Measurements from ENCODE around the gene DHFR. TPM values are rescaled to one million over a fixed set of nuclear protein-coding genes. Genes with fewer than 3 reads are reported as not detected.

DHFR gene
- polyA plus RNA-seq, 1 of the 3 experiments (the other 2 are of a cell fraction), result 16.6 TPM

DNA sequence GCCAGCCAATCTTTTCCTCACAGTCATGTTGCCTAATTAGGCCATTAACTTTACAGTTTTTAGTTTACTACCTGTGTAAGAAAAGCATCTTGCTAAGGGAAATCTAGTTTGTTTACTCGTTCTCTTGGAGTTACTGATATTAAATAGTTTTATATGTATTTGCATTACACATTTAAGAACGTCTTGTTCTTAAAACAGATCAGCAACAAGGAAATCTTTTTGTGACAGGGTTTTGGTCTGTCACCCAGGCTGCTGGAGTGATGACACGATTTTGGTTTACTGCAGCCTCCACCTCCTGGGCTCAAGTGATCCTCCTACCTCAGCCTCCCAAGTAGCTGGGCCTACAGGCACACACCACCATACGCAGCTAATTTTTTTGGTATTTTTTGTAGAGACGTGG lies 29.6 kb downstream of the DHFR start:
- Histone ChIP-seq H2AFZ (ENCODE audit: low read depth) (no peak overlapping the region), H3K27me3 (ENCODE audit: insufficient read depth) (no peaks in the 10 kb centered on the region), H3K79me2 (ENCODE audit: insufficient read depth) (no peaks in the 10 kb centered on the region), H3K4me1 (ENCODE audit: control insufficient read depth in 1 of 2, insufficient read depth in 2 of 2, low read depth in 1 of 2, low read length in 1 of 2) (no peaks in the 10 kb centered on the region; a peak in 1 of 4 replicates), H3K36me3 (replicated peaks in 1 of 2; ENCODE audit: control insufficient read depth in 1 of 2, insufficient read depth in 2 of 2, low read length in 1 of 2) (no peaks in the 10 kb centered on the region), H4K20me1 (ENCODE audit: insufficient read depth) (no peaks in the 10 kb centered on the region), H3K9me3 (no peaks in the 10 kb centered on the region), H3K4me2 (no peak overlapping the region), H3K9me2 (no peaks in the 10 kb centered on the region), H3K27ac (ENCODE audit: low read depth in 2 of 2, low read length in 1 of 2) (no peak overlapping the region), H3K4me3 (ENCODE audit: low read depth in 2 of 2, low read length in 1 of 2) (no peak overlapping the region), H3F3A (replicated peaks; ENCODE audit: insufficient read depth) (no peaks in the 10 kb centered on the region), H3K9ac (no peak overlapping the region)
- 98% methylated on average over 5 of the region's 5 CpGs for WGBS (ENCODE audit: low lambda C conversion rate)
- TF ChIP-seq CHD2 (IDR thresholded peaks at IDR 0.05; ENCODE audit: low read length, partially characterized antibody), result no peak
- no peak for TF ChIP-seq FOXJ3 (CRISPR knock-in tag; IDR thresholded peaks at IDR 0.05)
- no peak for TF ChIP-seq SIN3A (IDR thresholded peaks at IDR 0.05; ENCODE audit: borderline replicate concordance, low read depth, low read length)
- TF ChIP-seq, protein P1, sequence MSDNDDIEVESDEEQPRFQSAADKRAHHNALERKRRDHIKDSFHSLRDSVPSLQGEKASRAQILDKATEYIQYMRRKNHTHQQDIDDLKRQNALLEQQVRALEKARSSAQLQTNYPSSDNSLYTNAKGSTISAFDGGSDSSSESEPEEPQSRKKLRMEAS (IDR thresholded peaks at IDR 0.05; ENCODE audit: low read depth), result no peak
- TF ChIP-seq REST (IDR thresholded peaks at IDR 0.05; ENCODE audit: low read depth, low read length), result no peak
- no peak for TF ChIP-seq RXRA (IDR thresholded peaks at IDR 0.05; ENCODE audit: borderline replicate concordance, low read depth)
- TF ChIP-seq USF1 (IDR thresholded peaks at IDR 0.05; ENCODE audit: borderline replicate concordance, low read depth), result no peak
- TF ChIP-seq GATA2 (CRISPR knock-in tag; IDR thresholded peaks at IDR 0.05), result no peak
- TF ChIP-seq ELF1 (IDR thresholded peaks at IDR 0.05), result no peak
- POLR2A ChIA-PET, result no interaction called here
- no peak for DNase-seq
- CTCF ChIA-PET, result no interaction called here

- no peak overlapping the region for H3K27ac ChIP-seq (ENCODE audit: low read depth in 2 of 2, low read length in 1 of 2)
- H4K20me1 ChIP-seq (ENCODE audit: insufficient read depth), result no peaks in the 10 kb centered on the region
- no peaks in the 10 kb centered on the region for H3K9me2 ChIP-seq
- no peaks in the 10 kb centered on the region for H3K9me3 ChIP-seq
- POLR2A ChIA-PET, result no interaction called here
- no peak for DNase-seq
- H3K9ac ChIP-seq, result no peak overlapping the region
- H3K27me3 ChIP-seq (ENCODE audit: insufficient read depth), result no peaks in the 10 kb centered on the region
- no peak overlapping the region for H3K4me3 ChIP-seq (ENCODE audit: low read depth in 2 of 2, low read length in 1 of 2)
- H2AFZ ChIP-seq (ENCODE audit: low read depth), result no peak overlapping the region
- CTCF ChIA-PET, result interaction anchor here (1.3 kb wide), 1 partner anchor 19 kb away, joined by 3 read pairs; no protein-coding TSS in a partner anchor
- H3K36me3 ChIP-seq (replicated peaks in 1 of 2; ENCODE audit: control insufficient read depth in 1 of 2, insufficient read depth in 2 of 2, low read length in 1 of 2), result no peaks in the 10 kb centered on the region
- H3K79me2 ChIP-seq (ENCODE audit: insufficient read depth), result no peaks in the 10 kb centered on the region
- 85% methylated on average over 4 of the region's 4 CpGs for WGBS (ENCODE audit: low lambda C conversion rate)
- no peak overlapping the region for H3K4me2 ChIP-seq
- H3F3A ChIP-seq (replicated peaks; ENCODE audit: insufficient read depth), result no peaks in the 10 kb centered on the region
- H3K4me1 ChIP-seq (ENCODE audit: control insufficient read depth in 1 of 2, insufficient read depth in 2 of 2, low read depth in 1 of 2, low read length in 1 of 2), result no peaks in the 10 kb centered on the region
- TF ChIP-seq SMC3 (IDR thresholded peaks at IDR 0.05; ENCODE audit: low read depth, low read length) (no peak), CTCF (IDR thresholded peaks at IDR 0.05) (no peak), TEAD4 (IDR thresholded peaks at IDR 0.05; ENCODE audit: borderline replicate concordance, insufficient read depth) (no peak), TCF12 (IDR thresholded peaks at IDR 0.05) (no peak), NRF1 (IDR thresholded peaks at IDR 0.05; ENCODE audit: low read depth, low read length) (no peak), FOXM1 (IDR thresholded peaks at IDR 0.05; ENCODE audit: low read depth) (no peak), RAD21 (IDR thresholded peaks at IDR 0.05; ENCODE audit: low read length) (no peak), SIN3A (IDR thresholded peaks at IDR 0.05; ENCODE audit: borderline replicate concordance, low read depth, low read length) (no peak), NFIC (IDR thresholded peaks at IDR 0.05; ENCODE audit: borderline replicate concordance) (no peak), CHD2 (IDR thresholded peaks at IDR 0.05; ENCODE audit: low read length, partially characterized antibody) (no peak), RXRA (IDR thresholded peaks at IDR 0.05; ENCODE audit: borderline replicate concordance, low read depth) (no peak), MXI1 (IDR thresholded peaks at IDR 0.05; ENCODE audit: low read depth, low read length) (no peak)
- TF ChIP-seq, protein P2, sequence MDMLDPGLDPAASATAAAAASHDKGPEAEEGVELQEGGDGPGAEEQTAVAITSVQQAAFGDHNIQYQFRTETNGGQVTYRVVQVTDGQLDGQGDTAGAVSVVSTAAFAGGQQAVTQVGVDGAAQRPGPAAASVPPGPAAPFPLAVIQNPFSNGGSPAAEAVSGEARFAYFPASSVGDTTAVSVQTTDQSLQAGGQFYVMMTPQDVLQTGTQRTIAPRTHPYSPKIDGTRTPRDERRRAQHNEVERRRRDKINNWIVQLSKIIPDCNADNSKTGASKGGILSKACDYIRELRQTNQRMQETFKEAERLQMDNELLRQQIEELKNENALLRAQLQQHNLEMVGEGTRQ (IDR thresholded peaks at IDR 0.05; ENCODE audit: borderline replicate concordance, low read depth, low read length), result no peak
- TF ChIP-seq, protein P3, sequence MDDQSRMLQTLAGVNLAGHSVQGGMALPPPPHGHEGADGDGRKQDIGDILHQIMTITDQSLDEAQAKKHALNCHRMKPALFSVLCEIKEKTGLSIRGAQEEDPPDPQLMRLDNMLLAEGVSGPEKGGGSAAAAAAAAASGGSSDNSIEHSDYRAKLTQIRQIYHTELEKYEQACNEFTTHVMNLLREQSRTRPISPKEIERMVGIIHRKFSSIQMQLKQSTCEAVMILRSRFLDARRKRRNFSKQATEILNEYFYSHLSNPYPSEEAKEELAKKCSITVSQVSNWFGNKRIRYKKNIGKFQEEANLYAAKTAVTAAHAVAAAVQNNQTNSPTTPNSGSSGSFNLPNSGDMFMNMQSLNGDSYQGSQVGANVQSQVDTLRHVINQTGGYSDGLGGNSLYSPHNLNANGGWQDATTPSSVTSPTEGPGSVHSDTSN (IDR thresholded peaks at IDR 0.05), result no peak
- TF ChIP-seq, protein P1 (IDR thresholded peaks at IDR 0.05; ENCODE audit: low read depth), result no peak
Measured at GRCh38 chr5:80623999-80624398, 30.8 kb downstream of the DHFR start.
